Mesendoderm (in vitro differentiated cells): ENCODE data around the gene STAC3. TPM values are rescaled to one million over a fixed set of nuclear protein-coding genes. Genes with fewer than 3 reads are reported as not detected.
"Not testable (repeated sequence)": the region's sequence is repeated elsewhere in the genome, so short reads cannot be mapped to it uniquely, and the experiment has no call there.

ENCODE experiments used
- DNase-seq: peaks from one replicate; pipeline ENCODE4 v3.0.0; 2013
- H2AK5ac ChIP-seq: 2 replicates; pipeline ENCODE4 v1.6.1; 2013; ENCODE audit warnings: low read length, inconsistent platforms
- H2BK120ac ChIP-seq: 2 replicates; pipeline ENCODE4 v1.6.1; 2013; ENCODE audit warnings: low read depth, mild to moderate bottlenecking, low read length, moderate library complexity, mixed read lengths
- H2BK15ac ChIP-seq: replicated peaks from 2 replicates; pipeline ENCODE4 v1.6.1; 2013; ENCODE audit warnings: low read depth, mild to moderate bottlenecking, moderate library complexity
- H2BK5ac ChIP-seq: 2 replicates; pipeline ENCODE4 v1.6.1; 2013; ENCODE audit warnings: low read length, inconsistent platforms
- H3K18ac ChIP-seq: 2 replicates; pipeline ENCODE4 v1.6.1; 2013; ENCODE audit warnings: mild to moderate bottlenecking, low read length, mixed read lengths
- H3K23ac ChIP-seq: one replicate; pipeline ENCODE4 v1.6.1; 2013; ENCODE audit warnings: low read length
- H3K27ac ChIP-seq: 2 replicates; pipeline ENCODE4 v1.5.1; 2013; ENCODE audit warnings: low read depth, mild to moderate bottlenecking, inconsistent platforms, low read length, moderate library complexity
- H3K27me3 ChIP-seq: 2 replicates; pipeline ENCODE4 v1.6.1; 2013; ENCODE audit warnings: low read length, control low read depth, mild to moderate bottlenecking, inconsistent platforms; ENCODE audit not compliant: insufficient read depth, poor library complexity
- H3K36me3 ChIP-seq: 2 replicates; pipeline ENCODE4 v1.6.1; 2013; ENCODE audit warnings: low read length, inconsistent platforms; ENCODE audit not compliant: control insufficient read depth, insufficient read depth
- H3K4ac ChIP-seq: one replicate; pipeline ENCODE4 v1.6.1; 2013; ENCODE audit warnings: low read depth, mild to moderate bottlenecking, low read length, moderate library complexity
- H3K4me1 ChIP-seq: 2 replicates; pipeline ENCODE4 v1.6.1; 2013; ENCODE audit warnings: low read depth, low read length, inconsistent platforms; ENCODE audit not compliant: control insufficient read depth
- H3K4me2 ChIP-seq: 2 replicates; pipeline ENCODE4 v1.6.1; 2013; ENCODE audit warnings: low read length
- H3K4me3 ChIP-seq: 2 replicates; pipeline ENCODE4 v1.5.1; 2013; ENCODE audit warnings: mild to moderate bottlenecking, low read length
- H3K56ac ChIP-seq: one replicate; pipeline ENCODE4 v1.6.1; 2013; ENCODE audit warnings: low read length
- H3K79me1 ChIP-seq: 2 replicates; pipeline ENCODE4 v1.6.1; 2013; ENCODE audit warnings: low read length, inconsistent platforms
- H3K79me2 ChIP-seq: 2 replicates; pipeline ENCODE4 v1.6.1; 2013; ENCODE audit warnings: mild to moderate bottlenecking, low read length; ENCODE audit not compliant: control insufficient read depth, insufficient read depth
- H3K9ac ChIP-seq: 2 replicates; pipeline ENCODE4 v1.6.1; 2013; ENCODE audit warnings: low read length, inconsistent platforms
- H4K5ac ChIP-seq: one replicate; pipeline ENCODE4 v1.6.1; 2013; ENCODE audit warnings: low read length
- H4K8ac ChIP-seq: one replicate; pipeline ENCODE4 v1.6.1; 2013; ENCODE audit warnings: low read depth, mild to moderate bottlenecking, control low read depth, low read length, moderate library complexity
- WGBS: extraction: QIAGEN DNeasy Blood & Tissue Kit; methylation state at CpG from one replicate; pipeline ENCODE4 v1.1.7; 2013; ENCODE audit warnings: low lambda C conversion rate, missing lambda C conversion rate; ENCODE audit not compliant: insufficient coverage; ENCODE audit errors: extremely low coverage; 5-methylcytosine and 5-hydroxymethylcytosine counted together
- polyA plus RNA-seq, 2 experiments: library from polyadenylated mRNA; stranded (reverse); fragments of 200-250 nt; gene quantifications; one replicate each; pipeline ENCODE4 v1.2.3, GENCODE V29; 2013

The STAC3 gene
- polyA plus RNA-seq (2013, experiment 1 of 2), result 0.24 TPM
- polyA plus RNA-seq (2013, experiment 2 of 2), result 0.42 TPM

- H3K79me1 ChIP-seq, result no peaks in the 10 kb centered on the region
- H3K27me3 ChIP-seq, result no peaks in the 10 kb centered on the region
- H3K4me2 ChIP-seq, result no peak within 1 kb of the TSS
- no peak within 1 kb of the TSS for H3K23ac ChIP-seq
- H4K8ac ChIP-seq, result no peak within 1 kb of the TSS
- H3K56ac ChIP-seq, result no peak within 1 kb of the TSS
- H3K36me3 ChIP-seq, result no peaks in the 10 kb centered on the region
- no peak within 1 kb of the TSS for H3K4ac ChIP-seq
- H3K4me3 ChIP-seq, result no peak within 1 kb of the TSS
- H3K4me1 ChIP-seq, result no peaks in the 10 kb centered on the region
- no peak within 1 kb of the TSS for H3K9ac ChIP-seq
- H2BK5ac ChIP-seq, result no peak within 1 kb of the TSS
- no peak for DNase-seq
- H2BK120ac ChIP-seq, result no peak within 1 kb of the TSS
- no peak within 1 kb of the TSS for H2BK15ac ChIP-seq
- H4K5ac ChIP-seq, result no peak within 1 kb of the TSS
- no CpG with 5 or more reads among the region's 7 CpGs for whole genome bisulfite sequencing
- H2AK5ac ChIP-seq, result no peak within 1 kb of the TSS
- no peaks in the 10 kb centered on the region for H3K79me2 ChIP-seq
- H3K18ac ChIP-seq, result no peak within 1 kb of the TSS
- H3K27ac ChIP-seq, result no peak within 1 kb of the TSS
Measured at GRCh38 chr12:57250956-57251355, at the start of gene STAC3. TSS of gene STAC3 (minus strand) at chr12:57251187. CDS start at chr12:57249636, 1,551 bp downstream.

GRCh38 chr12:57299514-57300016, 48.6 kb upstream of the STAC3 start:
- no peak overlapping the region for H2BK5ac ChIP-seq
- no peaks in the 10 kb centered on the region for H3K36me3 ChIP-seq

GRCh38 chr12:57296291-57296690, 45.3 kb upstream of the STAC3 start:
- H2BK120ac ChIP-seq, result no peak overlapping the region
- no peak overlapping the region for H3K4me2 ChIP-seq
- H3K9ac ChIP-seq, result no peak overlapping the region
- no peak overlapping the region for H3K4ac ChIP-seq
- no peaks in the 10 kb centered on the region for H3K79me1 ChIP-seq
- H2AK5ac ChIP-seq, result no peak overlapping the region
- no peak overlapping the region for H3K4me3 ChIP-seq
- no CpG with 5 or more reads among the region's 4 CpGs for WGBS
- H4K8ac ChIP-seq, result no peak overlapping the region
- no peak overlapping the region for H3K56ac ChIP-seq
- peaks cover 3% of the 10 kb centered on the region for H3K4me1 ChIP-seq
- no peak for DNase-seq
- H4K5ac ChIP-seq, result no peak overlapping the region
- no peak overlapping the region for H3K23ac ChIP-seq
- no peaks in the 10 kb centered on the region for H3K27me3 ChIP-seq
- H3K18ac ChIP-seq, result no peak overlapping the region
- no peaks in the 10 kb centered on the region for H3K79me2 ChIP-seq
- no peak overlapping the region for H3K27ac ChIP-seq
- no peak overlapping the region for H2BK5ac ChIP-seq
- H3K36me3 ChIP-seq, result no peaks in the 10 kb centered on the region
- H2BK15ac ChIP-seq, result no peak overlapping the region

More at GRCh38 chr12:57299514-57300016, 48.6 kb upstream of the STAC3 start:
- no peak overlapping the region for H3K4me2 ChIP-seq
- no peak overlapping the region for H2BK120ac ChIP-seq
- no peak overlapping the region for H2AK5ac ChIP-seq
- H2BK15ac ChIP-seq, result no peak overlapping the region
- DNase-seq, result peak; percentile 3
- no peak overlapping the region for H3K9ac ChIP-seq
- H3K56ac ChIP-seq, result peak overlapping the region; percentile 19
- H3K4ac ChIP-seq, result no peak overlapping the region
- no peaks in the 10 kb centered on the region for H3K27me3 ChIP-seq
- no peak overlapping the region for H4K5ac ChIP-seq
- H3K79me2 ChIP-seq, result no peaks in the 10 kb centered on the region
- WGBS, result no CpG with 5 or more reads among the region's 1 CpG
- no peak overlapping the region for H3K27ac ChIP-seq
- H3K4me1 ChIP-seq, result peaks cover 3% of the 10 kb centered on the region
- H4K8ac ChIP-seq, result no peak overlapping the region
- no peak overlapping the region for H3K4me3 ChIP-seq
- H3K23ac ChIP-seq, result no peak overlapping the region
- no peak overlapping the region for H3K18ac ChIP-seq
- H3K79me1 ChIP-seq, result no peaks in the 10 kb centered on the region

- not testable (repeated sequence) for H3K56ac ChIP-seq, H3K18ac ChIP-seq, H3K79me2 ChIP-seq, H2BK15ac ChIP-seq, H3K4me1 ChIP-seq, H3K4me2 ChIP-seq, H3K36me3 ChIP-seq, H2AK5ac ChIP-seq, H3K9ac ChIP-seq, H2BK5ac ChIP-seq, H3K23ac ChIP-seq, H3K4me3 ChIP-seq, H4K8ac ChIP-seq, H3K27ac ChIP-seq, DNase-seq, H3K4ac ChIP-seq, H2BK120ac ChIP-seq, H4K5ac ChIP-seq, H3K79me1 ChIP-seq, H3K27me3 ChIP-seq
- WGBS, result no CpG with 5 or more reads among the region's 12 CpGs
Measured at GRCh38 chr12:57282073-57282472, 31.1 kb upstream of the STAC3 start.

- Histone ChIP-seq H2BK120ac (no peak overlapping the region), H3K4me3 (no peak overlapping the region), H3K36me3 (no peaks in the 10 kb centered on the region), H2BK15ac (no peak overlapping the region), H3K4me2 (no peak overlapping the region), H3K4ac (no peak overlapping the region), H4K5ac (no peak overlapping the region), H3K27me3 (no peaks in the 10 kb centered on the region), H4K8ac (no peak overlapping the region), H3K4me1 (no peaks in the 10 kb centered on the region), H3K9ac (no peak overlapping the region), H3K23ac (no peak overlapping the region), H2BK5ac (no peak overlapping the region), H3K56ac (peak overlapping the region; percentile 44), H3K27ac (no peak overlapping the region), H2AK5ac (no peak overlapping the region), H3K79me1 (no peaks in the 10 kb centered on the region), H3K79me2 (no peaks in the 10 kb centered on the region), H3K18ac (no peak overlapping the region)
- WGBS, result no CpG with 5 or more reads among the region's 9 CpGs
- peak; percentile 83 for DNase-seq
Measured at GRCh38 chr12:57280211-57281062, 29.4 kb upstream of the STAC3 start.
